ENCODE measurements around the gene ANKRD24.

GRCh38 chr19:4185413-4186086, 3.1 kb downstream of the ANKRD24 start:
- TF ChIP-seq POLR2A (IDR thresholded peaks at IDR 0.05) (no peak), CTCF (IDR thresholded peaks at IDR 0.05) (no peak)

All from tibial nerve (tissue), 3 donors.